Adrenal gland (tissue), 5 donors: ENCODE data around the gene LUM.

ENCODE experiments used
- CTCF ChIP-seq, 6 experiments: fragments of 450-650 bp in 4 of 6; fragments of 200-600 bp in 2 of 6; sonication (generic) in 1 of 6; IDR thresholded peaks; 1 replicate in 5 of 6; 2 replicates in 1 of 6; pipeline versions ENCODE4 v1.5.1 to v1.8.0; 2016 to 2021; ENCODE audit warnings: antibody characterized with exemption in 6 of 6, mild to moderate bottlenecking in 2 of 6, moderate library complexity in 1 of 6
- POLR2A ChIP-seq, 2 donors: fragments of 450-650 bp; IDR thresholded peaks; one replicate each; pipeline ENCODE4 v1.6.1; 2017; ENCODE audit warnings: antibody characterized with exemption in 2 of 2, mild to moderate bottlenecking in 2 of 2, moderate library complexity in 1 of 2
- donor health status: DM: no; HTN: no; CAD: no.

- no peak for TF ChIP-seq CTCF (IDR thresholded peaks at IDR 0.05)
- no peak for TF ChIP-seq POLR2A (IDR thresholded peaks at IDR 0.05)
Measured at GRCh38 chr12:91074154-91074709, 37.1 kb downstream of the LUM start.
